HG03097 (cell line): ENCODE data around the gene ANP32A.

Source experiments
- ATAC-seq: cut with Tn5 transposase; IDR thresholded peaks from one replicate; pipeline ENCODE4 v1.9.1; 2021; ENCODE audit not compliant: unreplicated experiment, low FRiP score

ANP32A gene

GRCh38 chr15:68784206-68784605 lies 36.5 kb downstream of the ANP32A start:
- ATAC-seq = no peak

GRCh38 chr15:68783226-68784058 lies 37.3 kb downstream of the ANP32A start:
- no peak for ATAC-seq

DNA sequence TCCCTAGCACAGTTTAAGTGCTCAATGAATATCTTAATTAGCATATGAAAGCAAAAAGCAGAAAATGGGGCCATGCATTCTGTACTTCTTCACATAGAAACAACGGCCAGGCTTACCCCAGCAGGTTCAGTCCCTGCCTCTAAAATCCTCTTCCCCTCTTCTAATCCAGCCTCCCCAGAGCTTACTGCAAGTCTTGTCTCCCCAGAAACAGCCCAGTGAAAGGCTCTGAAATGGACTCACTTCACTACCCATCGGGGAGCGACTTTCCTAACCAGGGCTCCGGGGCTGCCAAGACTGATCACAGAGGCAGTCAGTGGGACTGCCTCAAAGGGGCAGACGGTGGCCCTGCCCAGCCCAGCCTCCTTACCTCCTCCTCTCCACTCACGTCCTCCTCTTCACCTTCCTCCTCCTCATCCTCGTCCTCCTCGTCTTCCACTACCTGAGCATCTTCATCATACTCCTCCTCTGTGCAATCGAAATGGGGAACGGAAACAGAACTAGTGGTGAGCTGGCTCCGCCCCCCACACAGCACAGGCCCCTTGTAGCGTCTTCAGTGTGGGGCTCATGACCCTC lies 38.0 kb downstream of the ANP32A start:
- no peak for ATAC-seq

DNA sequence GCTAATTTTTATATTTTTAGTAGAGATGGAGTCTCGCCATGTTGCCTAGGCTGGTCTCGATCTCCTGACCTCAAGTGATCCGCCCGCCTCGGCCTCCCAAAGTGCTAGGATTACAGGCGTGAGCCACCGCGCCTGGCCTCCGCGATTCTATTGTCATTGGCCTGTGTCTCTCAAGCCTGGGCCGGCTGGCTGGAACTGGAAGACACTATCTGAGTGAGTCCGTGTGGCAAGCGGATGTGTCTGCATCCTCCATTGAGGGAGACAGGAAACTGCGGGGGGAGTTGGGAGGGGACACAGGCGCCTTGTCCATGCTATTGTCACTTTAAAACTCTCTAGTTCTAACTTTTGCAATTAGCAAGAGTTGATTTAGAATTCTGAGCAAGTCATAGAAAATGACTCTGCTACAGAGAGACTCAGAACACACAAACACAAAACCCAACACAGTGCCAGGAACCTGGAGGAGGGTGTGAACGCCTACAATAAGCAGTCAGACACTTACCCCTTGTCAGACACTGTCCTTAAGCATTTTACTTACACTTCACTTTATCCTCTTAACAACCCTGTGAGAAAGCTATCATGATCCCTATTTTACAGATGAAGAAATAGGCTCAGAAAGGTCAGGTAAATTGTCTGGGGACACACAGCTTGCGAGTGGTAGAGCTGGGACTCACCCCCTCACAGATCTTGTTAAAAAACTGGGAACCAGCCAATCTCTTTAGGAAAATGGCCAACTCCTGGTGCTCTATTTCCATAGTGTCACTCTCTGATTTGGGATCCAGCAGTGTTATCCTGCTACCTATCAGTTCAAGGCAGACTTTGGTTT lies 38.7 kb downstream of the ANP32A start:
- no peak for ATAC-seq

DNA sequence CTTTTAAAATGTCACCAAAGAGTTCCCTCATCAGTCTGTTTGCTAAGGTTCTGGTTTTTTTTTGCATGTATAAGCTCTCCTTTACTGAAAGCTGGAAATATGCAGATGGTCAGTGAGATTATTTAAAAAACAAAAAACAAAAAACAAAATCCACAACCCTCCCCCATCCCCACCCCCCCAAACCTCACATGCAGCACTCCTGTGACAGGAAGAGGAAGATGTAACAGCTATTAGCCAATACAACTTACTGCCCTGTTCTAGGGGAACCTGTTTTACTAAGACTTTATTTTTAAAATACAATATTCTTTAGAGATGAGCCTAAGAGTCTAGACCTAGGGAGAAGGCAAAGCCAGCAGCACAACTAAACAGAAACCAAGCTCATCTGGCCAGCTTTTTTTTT lies 39.5 kb downstream of the ANP32A start:
- ATAC-seq = no peak

- no peak for ATAC-seq
Observed at GRCh38 chr15:68778876-68779275, 41.8 kb downstream of the ANP32A start.

DNA sequence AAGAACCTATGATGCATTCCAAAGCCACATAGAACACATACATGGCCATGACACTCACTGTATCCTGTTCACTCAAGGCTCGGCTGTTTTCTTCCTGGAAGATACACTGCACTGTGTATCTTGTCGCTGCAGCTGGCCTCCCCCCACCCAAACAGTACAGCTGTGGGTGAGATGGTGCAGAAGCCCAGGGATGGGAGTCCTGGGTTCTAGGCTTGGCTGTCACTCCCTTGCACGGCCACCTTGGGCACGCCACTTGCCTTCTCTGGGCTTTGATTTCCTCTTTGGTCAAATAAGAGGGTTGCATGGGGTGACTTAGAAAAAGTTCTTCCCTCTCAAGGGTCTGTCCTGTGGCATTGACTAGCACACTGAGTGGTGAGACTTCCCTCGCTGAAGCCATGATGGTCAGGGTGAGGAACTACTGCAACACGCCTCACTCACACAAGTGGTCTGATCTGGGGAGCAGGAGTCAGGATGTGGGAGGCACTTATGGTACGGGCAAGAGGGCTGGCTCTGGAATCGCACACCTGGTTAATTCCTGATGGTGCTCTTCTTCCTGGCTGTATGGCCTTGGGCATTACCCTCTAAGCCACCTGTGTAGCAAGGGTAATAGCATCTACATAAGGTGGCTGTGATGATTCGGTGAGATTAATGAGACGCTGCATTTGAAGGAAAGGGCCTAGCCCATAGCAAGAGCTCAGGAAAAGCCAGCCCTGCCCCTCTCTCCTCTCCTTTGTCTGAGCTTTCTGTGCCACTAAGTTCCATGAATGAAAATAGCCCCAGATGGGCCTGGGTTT lies 44.0 kb downstream of the ANP32A start:
- no peak for ATAC-seq

GRCh38 chr15:68775671-68776476 lies 44.8 kb downstream of the ANP32A start:
- no peak for ATAC-seq

- no peak for ATAC-seq
Observed at GRCh38 chr15:68775236-68775577, 45.5 kb downstream of the ANP32A start.

GRCh38 chr15:68774521-68775235 lies 46.0 kb downstream of the ANP32A start:
- no peak for ATAC-seq

GRCh38 chr15:68774120-68774519 lies 46.6 kb downstream of the ANP32A start:
- no peak for ATAC-seq

DNA sequence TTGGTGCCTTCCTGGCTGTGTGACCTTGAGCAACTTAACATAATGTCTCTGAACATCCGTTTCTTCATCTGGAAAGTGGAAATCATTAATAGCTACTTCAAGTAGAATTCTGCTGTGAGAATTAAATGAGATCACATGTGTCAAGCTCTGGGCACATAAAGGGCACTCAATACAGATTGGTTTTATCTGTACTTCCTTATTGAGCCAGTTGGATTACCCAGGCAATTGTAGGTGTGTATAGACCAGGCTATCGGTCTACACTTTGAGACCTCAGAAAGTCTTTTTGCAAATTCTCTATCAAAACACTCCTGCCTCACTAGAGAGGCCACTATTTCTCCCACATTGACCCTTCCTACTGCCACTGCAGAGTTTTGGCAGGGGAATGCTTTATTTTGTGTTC lies 47.7 kb downstream of the ANP32A start:
- ATAC-seq = no peak

DNA sequence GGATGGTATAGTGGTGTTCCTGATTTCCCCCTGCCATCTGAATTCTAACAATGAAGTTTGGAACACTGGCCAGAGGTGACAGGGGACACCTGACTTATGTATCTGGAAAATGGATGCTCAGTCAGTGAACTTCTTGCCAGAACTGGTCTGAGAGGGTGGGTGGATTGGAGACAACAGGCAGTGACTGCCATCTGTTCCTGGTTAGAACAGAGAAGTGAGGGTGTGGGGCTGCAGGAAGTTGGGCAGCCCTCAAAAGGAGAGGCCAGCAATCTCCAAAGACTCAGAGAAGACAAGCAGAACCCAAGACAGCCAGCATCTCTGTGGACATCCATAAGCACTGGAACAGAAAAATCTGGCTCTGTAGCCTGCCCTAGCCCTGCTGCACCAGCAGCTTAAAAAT lies 50.5 kb downstream of the ANP32A start:
- ATAC-seq = no peak

- no peak for ATAC-seq
Observed at GRCh38 chr15:68769702-68770101, 51.0 kb downstream of the ANP32A start.

GRCh38 chr15:68768321-68768720 lies 52.4 kb downstream of the ANP32A start:
- ATAC-seq = no peak

- ATAC-seq = no peak
Observed at GRCh38 chr15:68767833-68768232, 52.9 kb downstream of the ANP32A start.

- ATAC-seq = no peak
Observed at GRCh38 chr15:68765602-68766368, 54.9 kb downstream of the ANP32A start.

- ATAC-seq = no peak
Observed at GRCh38 chr15:68764090-68764489, 56.6 kb downstream of the ANP32A start.

DNA sequence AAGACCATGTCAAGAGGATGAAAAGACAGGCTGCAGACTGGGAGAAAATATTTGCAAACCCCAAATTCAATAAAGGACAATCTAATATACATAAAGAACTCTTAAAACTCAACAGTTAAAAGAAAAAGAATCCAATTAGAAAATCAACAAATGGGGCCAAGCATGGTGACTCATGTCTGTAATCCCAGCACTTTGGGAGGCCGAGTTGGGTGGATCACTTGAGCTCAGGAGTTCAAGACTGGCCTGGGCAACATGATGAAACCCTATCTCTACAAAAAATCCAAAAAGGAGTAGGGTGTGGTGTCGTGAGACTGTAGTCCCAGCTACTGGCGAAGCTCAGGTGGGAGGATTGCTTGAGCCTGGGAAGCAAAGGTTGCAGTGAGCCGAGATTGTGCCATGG lies 57.6 kb downstream of the ANP32A start:
- ATAC-seq = no peak
